ENCODE results near the gene GPC6. TPM values are rescaled to one million over a fixed set of nuclear protein-coding genes. Genes with fewer than 3 reads are reported as not detected.

GPC6 gene
- total and polyA plus RNA-seq, 4 donors: 5.9 to 29.1 (median 18.2) TPM

DNA sequence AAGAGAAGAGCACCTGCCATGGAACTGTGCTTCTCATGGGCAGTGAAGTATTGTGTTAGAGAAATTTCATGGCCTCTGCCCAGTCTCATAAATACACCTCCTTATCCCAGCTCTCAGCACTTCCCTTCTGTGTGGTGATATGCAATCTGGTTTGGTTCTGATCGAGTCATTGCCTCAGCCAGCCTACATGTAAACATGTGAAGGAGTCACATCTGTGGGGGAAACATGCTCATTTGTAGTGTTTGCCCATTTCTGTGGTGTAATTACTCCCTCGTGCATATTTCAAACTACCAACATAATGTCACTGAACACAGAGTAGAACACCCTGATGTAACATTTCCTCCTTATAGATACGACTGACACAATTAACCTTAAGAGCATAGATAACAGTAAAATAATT, 1069.9 kb downstream of the GPC6 start:
- H3K9me3 ChIP-seq (ENCODE audit: control insufficient read depth in 4 of 4, low read length in 3 of 4): no peaks in the 10 kb centered on the region
- no peak overlapping the region for H3K9ac ChIP-seq (ENCODE audit: low read depth in 1 of 2, low read length in 2 of 2)
- 80% methylated on average over 3 of the region's 3 CpGs for WGBS
- no peaks in the 10 kb centered on the region for H3K36me3 ChIP-seq (ENCODE audit: control insufficient read depth in 4 of 4, insufficient read depth in 3 of 4, low read depth in 1 of 4, low read length in 3 of 4)
- H3K27me3 ChIP-seq (ENCODE audit: control insufficient read depth in 4 of 4, insufficient read depth in 4 of 4, low read length in 3 of 4): no peaks in the 10 kb centered on the region
- H3K4me3 ChIP-seq (ENCODE audit: low read depth in 1 of 3, low read length in 3 of 3): no peak overlapping the region
- H3K27ac ChIP-seq (ENCODE audit: low read depth in 1 of 2, low read length in 2 of 2): no peak overlapping the region
- no peak for DNase-seq (ENCODE audit: low spot score)
- H3K4me1 ChIP-seq (ENCODE audit: control insufficient read depth in 4 of 4, insufficient read depth in 4 of 4, low read length in 3 of 4): peaks cover 13 to 26% (median 21%) of the 10 kb centered on the region in 4 donors
- TF ChIP-seq JUND (IDR thresholded peaks at IDR 0.05): no peak
- TF ChIP-seq YY1 (IDR thresholded peaks at IDR 0.05): no peak
- no peak for TF ChIP-seq FOXA1 (IDR thresholded peaks at IDR 0.05)
- no peak for TF ChIP-seq TAF1 (conservative IDR thresholded peaks at IDR 0.05)
- no peak for TF ChIP-seq RAD21 (IDR thresholded peaks at IDR 0.05)
- TF ChIP-seq, protein P1, sequence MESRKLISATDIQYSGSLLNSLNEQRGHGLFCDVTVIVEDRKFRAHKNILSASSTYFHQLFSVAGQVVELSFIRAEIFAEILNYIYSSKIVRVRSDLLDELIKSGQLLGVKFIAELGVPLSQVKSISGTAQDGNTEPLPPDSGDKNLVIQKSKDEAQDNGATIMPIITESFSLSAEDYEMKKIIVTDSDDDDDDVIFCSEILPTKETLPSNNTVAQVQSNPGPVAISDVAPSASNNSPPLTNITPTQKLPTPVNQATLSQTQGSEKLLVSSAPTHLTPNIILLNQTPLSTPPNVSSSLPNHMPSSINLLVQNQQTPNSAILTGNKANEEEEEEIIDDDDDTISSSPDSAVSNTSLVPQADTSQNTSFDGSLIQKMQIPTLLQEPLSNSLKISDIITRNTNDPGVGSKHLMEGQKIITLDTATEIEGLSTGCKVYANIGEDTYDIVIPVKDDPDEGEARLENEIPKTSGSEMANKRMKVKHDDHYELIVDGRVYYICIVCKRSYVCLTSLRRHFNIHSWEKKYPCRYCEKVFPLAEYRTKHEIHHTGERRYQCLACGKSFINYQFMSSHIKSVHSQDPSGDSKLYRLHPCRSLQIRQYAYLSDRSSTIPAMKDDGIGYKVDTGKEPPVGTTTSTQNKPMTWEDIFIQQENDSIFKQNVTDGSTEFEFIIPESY (IDR thresholded peaks at IDR 0.05): no peak
- no peak for TF ChIP-seq REST (IDR thresholded peaks at IDR 0.05)
- TF ChIP-seq MAX (IDR thresholded peaks at IDR 0.05): no peak
- TF ChIP-seq, protein P2, sequence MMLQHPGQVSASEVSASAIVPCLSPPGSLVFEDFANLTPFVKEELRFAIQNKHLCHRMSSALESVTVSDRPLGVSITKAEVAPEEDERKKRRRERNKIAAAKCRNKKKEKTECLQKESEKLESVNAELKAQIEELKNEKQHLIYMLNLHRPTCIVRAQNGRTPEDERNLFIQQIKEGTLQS (IDR thresholded peaks at IDR 0.05): no peak
- TF ChIP-seq FOXA2 (IDR thresholded peaks at IDR 0.05): no peak
- TF ChIP-seq NR2F2 (IDR thresholded peaks at IDR 0.05): no peak
- TF ChIP-seq HNF4A (conservative IDR thresholded peaks at IDR 0.05): no peak
- TF ChIP-seq SP1 (IDR thresholded peaks at IDR 0.05): no peak
- TF ChIP-seq RXRA (IDR thresholded peaks at IDR 0.05): no peak

DNA sequence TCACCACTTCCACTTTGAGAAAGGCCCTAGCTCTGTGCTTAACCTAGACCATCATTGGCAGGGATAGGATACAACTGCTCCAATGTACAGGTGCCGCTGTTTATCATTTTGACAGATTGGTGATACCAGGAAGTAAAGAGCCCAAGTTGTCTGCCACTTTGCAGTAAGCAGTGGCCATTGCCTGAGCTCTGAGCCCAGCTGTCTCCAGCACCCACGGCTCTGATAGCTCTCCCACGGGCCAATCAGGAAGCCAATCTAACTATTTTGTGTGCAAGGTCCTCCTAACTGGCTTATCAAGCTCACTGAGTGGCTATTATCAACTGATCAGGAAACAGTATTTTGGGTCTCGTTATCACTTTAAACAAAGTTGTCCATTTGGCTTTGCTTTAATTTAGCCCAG, 1071.7 kb downstream of the GPC6 start:
- Histone ChIP-seq H3K27ac (ENCODE audit: low read depth in 1 of 2, low read length in 2 of 2) (no peak overlapping the region), H3K36me3 (ENCODE audit: control insufficient read depth in 4 of 4, insufficient read depth in 3 of 4, low read depth in 1 of 4, low read length in 3 of 4) (no peaks in the 10 kb centered on the region), H3K4me1 (ENCODE audit: control insufficient read depth in 4 of 4, insufficient read depth in 4 of 4, low read length in 3 of 4) (peaks cover 13 to 22% (median 17%) of the 10 kb centered on the region in 4 donors), H3K4me3 (ENCODE audit: low read depth in 1 of 3, low read length in 3 of 3) (no peak overlapping the region), H3K9me3 (ENCODE audit: control insufficient read depth in 4 of 4, low read length in 3 of 4) (no peaks in the 10 kb centered on the region), H3K27me3 (ENCODE audit: control insufficient read depth in 4 of 4, insufficient read depth in 4 of 4, low read length in 3 of 4) (no peaks in the 10 kb centered on the region), H3K9ac (ENCODE audit: low read depth in 1 of 2, low read length in 2 of 2) (no peak overlapping the region)
- DNase-seq (ENCODE audit: low spot score): no peak
- 87% methylated on average over 4 of the region's 4 CpGs for WGBS
- TF ChIP-seq SP1 (IDR thresholded peaks at IDR 0.05): no peak
- no peak for TF ChIP-seq RXRA (IDR thresholded peaks at IDR 0.05)
- TF ChIP-seq NR2F2 (IDR thresholded peaks at IDR 0.05): no peak
- TF ChIP-seq EGR1 (IDR thresholded peaks at IDR 0.05; ENCODE audit: low read depth in 2 of 2): no peak
- TF ChIP-seq, protein P1 (IDR thresholded peaks at IDR 0.05): no peak
- TF ChIP-seq GABPA (IDR thresholded peaks at IDR 0.05 in 1 of 2, conservative IDR thresholded peaks at IDR 0.05 in 1 of 2): no peak
- TF ChIP-seq RAD21 (IDR thresholded peaks at IDR 0.05): no peak
- no peak for TF ChIP-seq TAF1 (conservative IDR thresholded peaks at IDR 0.05)
- TF ChIP-seq CTCF (IDR thresholded peaks at IDR 0.05; ENCODE audit: low read depth, low read length, missing input control): no peak
- TF ChIP-seq FOXA2 (IDR thresholded peaks at IDR 0.05): no peak
- TF ChIP-seq HNF4A (conservative IDR thresholded peaks at IDR 0.05): no peak
- TF ChIP-seq FOXA1 (IDR thresholded peaks at IDR 0.05): no peak
- TF ChIP-seq REST (IDR thresholded peaks at IDR 0.05): no peak
- no peak for TF ChIP-seq MAX (IDR thresholded peaks at IDR 0.05)
- no peak for TF ChIP-seq JUND (IDR thresholded peaks at IDR 0.05)

Data from liver (tissue), 9 donors.